IMR-90 (cell line): ENCODE measurements around the gene CROCC2. TPM values are rescaled to one million over a fixed set of nuclear protein-coding genes. Genes with fewer than 3 reads are reported as not detected.

Source experiments
- ATAC-seq: fragments of 200-7000 bp; cut with Tn5 transposase; 2 replicates; pipeline ENCODE4 v1.9.1; 2020; ENCODE audit warnings: low read depth, mild to moderate bottlenecking, moderate library complexity
- BruUV-seq: library from RNA; stranded (reverse); fragments of 400-500 nt; replicated peaks from 2 replicates; lab custom pipeline; 2021; lab: Mats Ljungman, UMichigan
- CTCF ChIA-PET: fragments of 300-600 bp; formaldehyde crosslinking; extraction: SDS; loops from one replicate; lab custom pipeline; 2021; ENCODE audit warnings: antibody characterized with exemption; lab: Yijun Ruan, JAX
- POLR2A ChIA-PET: fragments of 300-600 bp; sonication (Branson Sonifier 250); formaldehyde crosslinking; loops from one replicate; lab custom pipeline; 2022; ENCODE audit warnings: antibody characterized with exemption; ENCODE audit not compliant: unreplicated experiment; lab: Charles Lee
- DNase-seq: peaks from one replicate; pipeline ENCODE4 v3.0.0; 2013
- H2AFZ ChIP-seq: replicated peaks from 2 replicates; pipeline ENCODE3; 2013; ENCODE audit warnings: low read length, mild to moderate bottlenecking; ENCODE audit not compliant: poor library complexity
- H2AK5ac ChIP-seq: 2 replicates; pipeline ENCODE4 v1.6.1; 2013; ENCODE audit warnings: low read depth, low read length, inconsistent platforms
- H2AK9ac ChIP-seq: replicated peaks from 2 replicates; pipeline ENCODE3; 2013; ENCODE audit warnings: mild to moderate bottlenecking, low read depth, low read length, moderate library complexity; ENCODE audit not compliant: poor library complexity
- H2BK120ac ChIP-seq: 2 replicates; pipeline ENCODE4 v1.6.1; 2013; ENCODE audit warnings: low read depth, low read length, inconsistent platforms
- H2BK15ac ChIP-seq: 3 replicates; pipeline ENCODE4 v1.6.1; 2013; ENCODE audit warnings: low read depth, low read length, inconsistent platforms
- H2BK20ac ChIP-seq: 2 replicates; pipeline ENCODE4 v1.6.1; 2013; ENCODE audit warnings: low read depth, mild to moderate bottlenecking, inconsistent platforms, low read length, moderate library complexity
- H2BK5ac ChIP-seq: 2 replicates; pipeline ENCODE4 v1.6.1; 2013; ENCODE audit warnings: mild to moderate bottlenecking, low read depth, low read length, inconsistent platforms; ENCODE audit not compliant: poor library complexity, severe bottlenecking
- H3K14ac ChIP-seq: replicated peaks from 2 replicates; pipeline ENCODE4 v1.6.1; 2013; ENCODE audit warnings: low read depth, low read length, inconsistent platforms
- H3K18ac ChIP-seq: 2 replicates; pipeline ENCODE4 v1.6.1; 2013; ENCODE audit warnings: low read depth, low read length, control low read depth
- H3K23ac ChIP-seq: 2 replicates; pipeline ENCODE4 v1.6.1; 2013; ENCODE audit warnings: low read depth, low read length, inconsistent platforms
- H3K27ac ChIP-seq: 2 replicates; pipeline ENCODE4 v1.5.1; 2013; ENCODE audit warnings: mild to moderate bottlenecking, control low read depth, low read length; ENCODE audit not compliant: insufficient read depth
- H3K27me3 ChIP-seq: 2 replicates; pipeline ENCODE4 v1.6.1; 2013; ENCODE audit warnings: low read length; ENCODE audit not compliant: control insufficient read depth, insufficient read depth
- H3K36me3 ChIP-seq: 2 replicates; pipeline ENCODE4 v1.6.1; 2013; ENCODE audit warnings: low read length, mixed read lengths; ENCODE audit not compliant: control insufficient read depth, insufficient read depth
- H3K4ac ChIP-seq: 2 replicates; pipeline ENCODE4 v1.6.1; 2013; ENCODE audit warnings: low read depth, low read length, inconsistent platforms
- H3K4me1 ChIP-seq: 2 replicates; pipeline ENCODE4 v1.6.1; 2013; ENCODE audit warnings: low read length, mixed read lengths; ENCODE audit not compliant: control insufficient read depth, insufficient read depth
- H3K4me2 ChIP-seq: 2 replicates; pipeline ENCODE4 v1.6.1; 2013; ENCODE audit warnings: low read depth, mild to moderate bottlenecking, control low read depth, low read length, moderate library complexity
- H3K4me3 ChIP-seq: 2 replicates; pipeline ENCODE4 v1.5.1; 2013; ENCODE audit warnings: low read depth, mild to moderate bottlenecking, control low read depth, low read length, moderate library complexity; ENCODE audit not compliant: insufficient read depth
- H3K56ac ChIP-seq: 2 replicates; pipeline ENCODE4 v1.6.1; 2013; ENCODE audit warnings: low read length, inconsistent platforms; ENCODE audit not compliant: insufficient read depth; ENCODE audit errors: extremely low read depth
- H3K79me1 ChIP-seq, 2 experiments: 2 replicates each; pipeline ENCODE4 v1.6.1; 2013; ENCODE audit warnings: low read length in 2 of 2, inconsistent platforms in 1 of 2, low read depth in 1 of 2
- H3K9ac ChIP-seq: 2 replicates; pipeline ENCODE4 v1.6.1; 2013; ENCODE audit warnings: low read depth, low read length, control low read depth
- H3K9me1 ChIP-seq: 2 replicates; pipeline ENCODE4 v1.6.1; 2013; ENCODE audit warnings: low read length, inconsistent platforms; ENCODE audit not compliant: insufficient read depth
- H3K9me3 ChIP-seq: 2 replicates; pipeline ENCODE4 v1.6.1; 2013; ENCODE audit warnings: low read length; ENCODE audit not compliant: control insufficient read depth, insufficient read depth
- H4K20me1 ChIP-seq: 2 replicates; pipeline ENCODE4 v1.6.1; 2013; ENCODE audit warnings: low read length, inconsistent platforms; ENCODE audit not compliant: insufficient read depth
- H4K5ac ChIP-seq: 2 replicates; pipeline ENCODE4 v1.6.1; 2013; ENCODE audit warnings: mild to moderate bottlenecking, low read depth, low read length, control low read depth
- H4K8ac ChIP-seq, 2 experiments: 2 replicates each; pipeline ENCODE4 v1.6.1; 2013; ENCODE audit warnings: low read depth in 2 of 2, low read length in 2 of 2, control low read depth in 1 of 2, inconsistent platforms in 1 of 2
- H4K91ac ChIP-seq: 2 replicates; pipeline ENCODE4 v1.6.1; 2013; ENCODE audit warnings: low read depth, low read length, inconsistent platforms; ENCODE audit not compliant: insufficient read depth
- BHLHE40 ChIP-seq: fragments of 150-350 bp; IDR thresholded peaks from 2 replicates; pipeline ENCODE4 v1.6.1; 2016; ENCODE audit warnings: mild to moderate bottlenecking, low read depth, low read length
- CEBPB ChIP-seq: IDR thresholded peaks from 2 replicates; pipeline ENCODE4 v1.6.1; 2012; ENCODE audit warnings: low read depth, low read length, improper control_type of control experiment
- CHD1 ChIP-seq: IDR thresholded peaks from 2 replicates; pipeline ENCODE4 v1.6.1; 2012; ENCODE audit warnings: low read depth, low read length, improper control_type of control experiment
- CTCF ChIP-seq: conservative IDR thresholded peaks from 2 replicates; pipeline ENCODE4 v1.5.1; 2012; ENCODE audit warnings: mild to moderate bottlenecking, low read depth, low read length, improper control_type of control experiment
- FOS ChIP-seq: fragments of 150-350 bp; IDR thresholded peaks from 2 replicates; pipeline ENCODE4 v1.6.1; 2016; ENCODE audit warnings: low read depth, low read length
- MAFK ChIP-seq: IDR thresholded peaks from 2 replicates; pipeline ENCODE4 v1.6.1; 2012; ENCODE audit warnings: low read depth, low read length, improper control_type of control experiment
- MXI1 ChIP-seq: IDR thresholded peaks from 2 replicates; pipeline ENCODE4 v1.6.1; 2012; ENCODE audit warnings: low read depth, mild to moderate bottlenecking, low read length, moderate library complexity, borderline replicate concordance
- POLR2A ChIP-seq: IDR thresholded peaks from 2 replicates; pipeline ENCODE4 v1.6.1; 2012; ENCODE audit warnings: mild to moderate bottlenecking, low read depth, low read length
- RAD21 ChIP-seq: IDR thresholded peaks from 2 replicates; pipeline ENCODE4 v1.6.1; 2012; ENCODE audit warnings: low read length, improper control_type of control experiment
- RCOR1 ChIP-seq: IDR thresholded peaks from 2 replicates; pipeline ENCODE4 v1.6.1; 2012; ENCODE audit warnings: mild to moderate bottlenecking, low read length, improper control_type of control experiment; ENCODE audit not compliant: insufficient replicate concordance
- RFX5 ChIP-seq: IDR thresholded peaks from 2 replicates; pipeline ENCODE4 v1.8.0; 2012; ENCODE audit warnings: low read depth, mild to moderate bottlenecking, low read length, moderate library complexity
- SMC3 ChIP-seq: fragments of 150-350 bp; IDR thresholded peaks from 2 replicates; pipeline ENCODE4 v1.6.1; 2016; ENCODE audit warnings: low read depth, mild to moderate bottlenecking, antibody characterized with exemption, low read length, moderate library complexity
- USF2 ChIP-seq: fragments of 150-350 bp; IDR thresholded peaks from 2 replicates; pipeline ENCODE4 v1.6.1; 2017; ENCODE audit warnings: mild to moderate bottlenecking, antibody characterized with exemption, low read length, low read depth
- WGBS, 2 experiments: methylation state at CpG; one replicate each; pipeline versions ENCODE4 v1.1.5 to v1.1.7; 2013; ENCODE audit warnings: missing lambda C conversion rate in 2 of 2; ENCODE audit not compliant: insufficient read length in 1 of 2; ENCODE audit errors: extremely low coverage in 2 of 2; 5-methylcytosine and 5-hydroxymethylcytosine counted together
- dilution Hi-C: fragments of 300-500 bp; cut with HindIII; formaldehyde crosslinking; loops from one replicate; pipeline ENCODE4 v1.14.3; 2018; ENCODE audit warnings: low sequenced_read_pairs; ENCODE audit not compliant: unreplicated experiment
- in situ Hi-C: fragments of 300-500 bp; cut with MboI; formaldehyde crosslinking; loops from 3 replicates; pipeline ENCODE4 v1.14.3; 2019; ENCODE audit warnings: low sequenced_read_pairs, inconsistent platforms, mixed read lengths
- intact Hi-C: fragments of 100-400 bp; cut with micrococcal nuclease; formaldehyde crosslinking; loops from 2 replicates; pipeline ENCODE4 v1.10.0; 2022
- polyA plus RNA-seq, 3 experiments: library from polyadenylated mRNA; depleted of rRNA; stranded (reverse); fragments of >200 nt; gene quantifications; 2 replicates each; pipeline ENCODE4 v1.2.3, GENCODE V29; 2012; ENCODE audit warnings: low replicate concordance in 1 of 3
- total RNA-seq: library from RNA; depleted of rRNA; stranded (reverse); fragments of >200 nt; gene quantifications from 2 replicates; pipeline ENCODE4 v1.2.3, GENCODE V29; 2012

The CROCC2 gene
- total and polyA plus RNA-seq, 2 of the 4 experiments (the other 2 are of a cell fraction) = not detected

GRCh38 chr2:240917009-240917683 is 11.0 kb downstream of the CROCC2 start:
- H3K27me3 ChIP-seq = no peaks in the 10 kb centered on the region
- H2AK5ac ChIP-seq = peak overlapping the region; percentile 54
- POLR2A ChIA-PET = no interaction called here
- peak overlapping the region; percentile 79 for H2AFZ ChIP-seq
- H3K9me3 ChIP-seq = no peaks in the 10 kb centered on the region
- peak overlapping the region; percentile 95 for H4K91ac ChIP-seq
- ATAC-seq (no peak), DNase-seq (no peak)
- peak overlapping the region; percentile 97 for H3K4ac ChIP-seq
- H2BK15ac ChIP-seq = peak overlapping the region; percentile 28; the same call in 1 of the 3 replicates
- no peak overlapping the region for H3K56ac ChIP-seq
- no peaks in the 10 kb centered on the region for H3K79me1 ChIP-seq
- no peak for TF ChIP-seq FOS
- no peak for TF ChIP-seq CEBPB
- no peak for TF ChIP-seq BHLHE40
- TF ChIP-seq USF2 = no peak
- no peak for TF ChIP-seq RCOR1
- TF ChIP-seq MXI1 = no peak
- no peak for TF ChIP-seq MAFK
- TF ChIP-seq POLR2A = no peak
- no peak for TF ChIP-seq CTCF
- no peak for TF ChIP-seq SMC3
- TF ChIP-seq CHD1 = no peak
- TF ChIP-seq RFX5 = no peak
- TF ChIP-seq RAD21 = no peak
- peaks cover 18% of the 10 kb centered on the region for H3K9me1 ChIP-seq
- H2AK9ac ChIP-seq = peak overlapping the region; percentile 86
- no peak overlapping the region for H3K9ac ChIP-seq
- peak overlapping the region; percentile 86 for H2BK20ac ChIP-seq
- in situ Hi-C loops = loop anchor here (5.0 kb wide), 1 partner anchor 70 kb away; no protein-coding TSS in a partner anchor
- 70% methylated on average over 7 of the region's 20 CpGs; no CpG with 5 or more reads in 1 of the 2 experiments for WGBS, 2 experiments
- H2BK5ac ChIP-seq = peak overlapping the region; percentile 22
- H3K27ac ChIP-seq = peak overlapping the region; percentile 83
- intact Hi-C loops = no loop called here
- peak overlapping the region; percentile 96 for H2BK120ac ChIP-seq
- CTCF ChIA-PET = no interaction called here
- H3K4me1 ChIP-seq = peaks cover 54% of the 10 kb centered on the region
- H3K23ac ChIP-seq = no peak overlapping the region
- H3K4me3 ChIP-seq = no peak overlapping the region
- peak overlapping the region; percentile 73; the same call in 1 of the 2 replicates for H3K18ac ChIP-seq
- no peaks in the 10 kb centered on the region for H3K36me3 ChIP-seq
- H3K14ac ChIP-seq = peak overlapping the region; percentile 81; the same call in 1 of the 2 replicates
- peak overlapping the region; percentile 84 for H4K5ac ChIP-seq
- no peak overlapping the region; the same call in 1 of the 2 replicates for H3K4me2 ChIP-seq
- H4K20me1 ChIP-seq = no peaks in the 10 kb centered on the region
- BruUV-seq = no TSS peak
- dilution Hi-C loops = no loop called here
- peak overlapping the region in 1 of 2 experiments; percentile 78; a peak in 3 of 4 replicates for H4K8ac ChIP-seq
